GM13977 (cell line): ENCODE data around the gene OPRD1.

Source experiments
- DNase-seq: peaks from one replicate; pipeline ENCODE4 v3.0.0; 2012; ENCODE audit warnings: low spot score
- in situ Hi-C: fragments of 300-500 bp; cut with MboI; formaldehyde crosslinking; loops from one replicate; pipeline ENCODE4 v1.12.0; 2022; ENCODE audit warnings: low sequenced_read_pairs, low pct_unique_long_range_greater_than_20kb, mixed read lengths, inconsistent platforms; ENCODE audit not compliant: unreplicated experiment
- TF ChIP-seq, protein P1 (sequence below): IDR thresholded peaks from 2 replicates; pipeline ENCODE4 v1.5.1; 2012; ENCODE audit warnings: mild to moderate bottlenecking, control low read depth; ENCODE audit not compliant: insufficient read depth; ENCODE audit errors: extremely low read depth, missing control alignments

Gene OPRD1

DNA sequence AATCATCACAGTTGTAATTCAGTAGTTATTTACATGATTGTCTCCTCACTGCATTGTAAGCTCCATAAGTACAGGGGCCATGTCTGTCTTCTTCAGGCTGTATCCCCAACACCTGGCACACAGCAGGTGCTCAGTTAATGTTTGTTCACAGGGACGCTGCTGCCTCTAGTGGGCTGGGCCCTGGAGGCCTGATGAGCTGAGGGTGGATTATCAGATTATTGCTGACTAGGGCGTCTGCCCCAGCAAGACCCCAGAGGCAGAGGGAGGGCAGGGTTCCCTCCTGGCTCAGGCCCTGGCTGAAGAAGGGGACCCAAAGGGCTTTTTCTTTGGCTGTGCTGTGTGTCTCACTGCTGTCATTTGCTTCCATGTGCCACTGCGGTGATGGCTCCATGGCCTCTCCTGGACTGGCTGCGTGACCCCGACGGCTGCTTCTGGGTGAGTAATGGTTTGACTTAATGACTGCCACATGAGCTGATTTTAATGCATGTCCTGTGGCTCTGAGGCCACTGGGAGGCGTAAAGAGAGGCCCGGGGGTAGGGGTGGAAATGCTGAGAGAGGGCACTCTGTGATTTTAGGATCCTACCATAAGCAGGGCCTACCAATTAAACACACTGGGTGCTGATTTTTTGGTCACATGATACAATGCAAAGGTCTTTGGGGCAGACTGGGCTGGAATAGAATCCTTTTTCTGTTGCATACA is 81.6 kb downstream of the OPRD1 start:
- in situ Hi-C loops = no loop called here
- DNase-seq = no peak
- TF ChIP-seq, protein P1, sequence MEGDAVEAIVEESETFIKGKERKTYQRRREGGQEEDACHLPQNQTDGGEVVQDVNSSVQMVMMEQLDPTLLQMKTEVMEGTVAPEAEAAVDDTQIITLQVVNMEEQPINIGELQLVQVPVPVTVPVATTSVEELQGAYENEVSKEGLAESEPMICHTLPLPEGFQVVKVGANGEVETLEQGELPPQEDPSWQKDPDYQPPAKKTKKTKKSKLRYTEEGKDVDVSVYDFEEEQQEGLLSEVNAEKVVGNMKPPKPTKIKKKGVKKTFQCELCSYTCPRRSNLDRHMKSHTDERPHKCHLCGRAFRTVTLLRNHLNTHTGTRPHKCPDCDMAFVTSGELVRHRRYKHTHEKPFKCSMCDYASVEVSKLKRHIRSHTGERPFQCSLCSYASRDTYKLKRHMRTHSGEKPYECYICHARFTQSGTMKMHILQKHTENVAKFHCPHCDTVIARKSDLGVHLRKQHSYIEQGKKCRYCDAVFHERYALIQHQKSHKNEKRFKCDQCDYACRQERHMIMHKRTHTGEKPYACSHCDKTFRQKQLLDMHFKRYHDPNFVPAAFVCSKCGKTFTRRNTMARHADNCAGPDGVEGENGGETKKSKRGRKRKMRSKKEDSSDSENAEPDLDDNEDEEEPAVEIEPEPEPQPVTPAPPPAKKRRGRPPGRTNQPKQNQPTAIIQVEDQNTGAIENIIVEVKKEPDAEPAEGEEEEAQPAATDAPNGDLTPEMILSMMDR = peak; percentile 53

DNA sequence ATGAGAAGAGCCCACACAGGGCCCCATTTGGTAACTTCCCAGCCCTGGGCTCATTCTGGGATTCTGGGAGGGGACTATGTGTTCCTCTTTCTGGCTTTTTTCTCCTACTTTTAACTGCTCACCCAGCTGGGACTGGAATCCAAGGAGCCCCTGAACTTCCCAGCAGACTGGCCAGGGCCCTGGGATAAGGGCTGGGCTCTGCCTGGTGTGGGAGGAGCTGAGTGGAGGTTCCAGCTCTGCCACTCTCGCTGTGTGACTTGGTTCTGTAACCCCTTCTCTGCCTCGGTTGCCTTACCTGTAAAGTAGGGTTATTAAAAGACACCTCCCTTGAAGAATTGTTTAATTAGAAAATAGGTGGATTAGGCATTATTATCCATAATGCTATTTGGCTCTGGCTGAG is 82.8 kb downstream of the OPRD1 start:
- in situ Hi-C loops = no loop called here
- TF ChIP-seq, protein P1 = no peak
- no peak for DNase-seq

DNA sequence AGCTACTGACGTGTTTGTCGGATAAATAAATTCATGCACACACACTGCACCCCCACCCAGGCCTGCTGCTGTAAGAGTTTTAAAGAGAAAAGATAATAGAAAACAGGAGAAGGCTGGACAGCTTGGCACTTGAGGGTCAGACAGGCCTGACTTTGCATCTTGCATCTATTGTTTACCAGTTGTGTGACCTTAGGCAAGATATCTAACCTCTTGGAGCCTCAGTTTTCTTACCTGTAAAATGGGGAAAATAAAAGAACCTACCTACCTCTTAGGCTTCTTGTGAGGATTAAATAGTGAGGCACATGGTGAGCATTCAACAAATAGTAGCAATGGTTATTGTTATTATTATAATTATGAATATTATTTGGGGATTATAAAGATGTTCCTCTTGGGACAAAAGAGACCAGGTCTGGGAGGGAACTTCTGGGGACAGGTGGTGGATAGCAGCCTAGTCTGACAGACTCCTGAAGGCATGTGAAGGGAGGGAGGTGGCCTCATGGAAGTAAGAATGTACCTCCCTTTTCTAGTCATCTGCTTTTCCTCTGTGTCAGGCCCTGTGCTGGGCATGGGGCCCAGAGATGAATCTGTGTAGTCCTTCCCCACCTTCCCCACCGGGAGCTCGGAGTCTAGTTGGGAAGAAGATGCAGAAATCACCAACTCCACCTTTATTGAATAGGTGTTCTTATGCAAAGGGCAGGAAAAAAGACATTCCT is 84.1 kb downstream of the OPRD1 start:
- no peak for DNase-seq
- in situ Hi-C loops = no loop called here
- TF ChIP-seq, protein P1 = no peak

GRCh38 chr1:28896609-28896986 is 84.6 kb downstream of the OPRD1 start:
- in situ Hi-C loops = no loop called here

DNA sequence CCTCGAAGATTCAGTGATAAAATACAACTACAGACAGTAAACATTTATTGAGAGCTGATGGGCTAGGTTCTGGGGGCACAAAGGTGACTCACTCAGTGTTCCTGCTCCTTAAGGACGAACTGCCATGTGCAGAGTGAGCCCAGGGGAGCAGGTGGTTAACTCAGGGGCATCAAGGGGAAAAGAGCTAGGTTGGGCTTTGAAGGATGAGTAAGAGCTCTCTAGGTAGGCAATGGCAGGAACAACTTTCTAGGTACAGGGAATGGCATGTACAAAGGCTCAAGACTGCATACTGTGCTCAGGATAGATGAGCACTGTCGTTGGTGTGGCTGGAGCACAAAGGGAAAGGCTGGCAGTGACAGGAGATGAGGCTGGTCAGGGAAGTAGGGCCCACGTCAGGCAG is 85.8 kb downstream of the OPRD1 start:
- in situ Hi-C loops = no loop called here
- TF ChIP-seq, protein P1 = no peak
- DNase-seq = no peak

More at GRCh38 chr1:28896609-28896986, 84.6 kb downstream of the OPRD1 start:
- TF ChIP-seq, protein P1 = no peak
- DNase-seq = no peak

DNA sequence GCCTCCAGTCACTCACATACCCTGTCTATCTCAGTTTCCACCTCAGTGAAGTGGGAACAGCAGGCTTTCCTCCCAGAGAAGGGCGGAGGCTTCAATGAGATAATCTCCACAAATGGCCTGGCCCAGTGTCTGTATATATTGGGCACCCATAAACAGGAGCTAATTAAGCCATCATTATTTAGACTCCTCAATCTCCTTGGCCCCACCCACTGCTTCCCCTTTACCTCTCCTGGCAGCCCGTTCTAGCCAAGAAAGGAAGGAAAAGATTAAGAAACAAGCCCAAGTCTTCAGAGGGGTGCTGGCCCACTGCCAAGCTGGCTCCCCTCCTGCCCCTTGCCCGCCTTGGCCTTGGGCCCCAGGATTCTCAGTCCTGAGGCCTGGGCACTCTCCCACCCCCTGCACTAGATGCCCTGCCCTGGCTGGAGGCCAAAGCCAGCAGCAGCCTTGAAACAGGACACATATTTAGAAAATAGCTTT is 86.5 kb downstream of the OPRD1 start:
- in situ Hi-C loops = no loop called here
- DNase-seq = no peak

More for the DNA sequence above, 86.5 kb downstream of the OPRD1 start:
- TF ChIP-seq, protein P1 = no peak
